Uterus (tissue), 4 donors: ENCODE measurements around the gene WDFY4. TPM values are rescaled to one million over a fixed set of nuclear protein-coding genes. Genes with fewer than 3 reads are reported as not detected.

Experiments used
- DNase-seq, 2 donors: peaks; one replicate each; pipeline ENCODE4 v3.0.0-alpha.2; 2019 to 2020
- H3K27ac ChIP-seq, 2 donors: fragments of 200-600 bp; sonication (generic); 1 replicate in 1 of 2; 2 replicates in 1 of 2; pipeline ENCODE4 v1.5.1; 2016 to 2018
- H3K27me3 ChIP-seq, 2 donors: fragments of 200-600 bp; sonication (generic); one replicate each; pipeline ENCODE4 v1.5.1; 2018 to 2019; ENCODE audit warnings: control low read depth in 1 of 2
- H3K36me3 ChIP-seq, 2 donors: fragments of 200-600 bp; sonication (generic); one replicate each; pipeline ENCODE4 v1.5.1; 2019; ENCODE audit warnings: control low read depth in 1 of 2
- H3K4me1 ChIP-seq, 2 donors: fragments of 200-600 bp; sonication (generic); one replicate each; pipeline ENCODE4 v1.5.1; 2018 to 2019; ENCODE audit warnings: control low read depth in 1 of 2
- H3K4me3 ChIP-seq, 2 donors: fragments of 200-600 bp; sonication (generic); 1 replicate in 1 of 2; 2 replicates in 1 of 2; pipeline ENCODE4 v1.5.1; 2018 to 2019; ENCODE audit warnings: mild to moderate bottlenecking in 1 of 2
- H3K9me3 ChIP-seq, 2 donors: fragments of 200-600 bp; sonication (generic); one replicate each; pipeline ENCODE4 v1.5.1; 2019; ENCODE audit warnings: control low read depth in 1 of 2
- CTCF ChIP-seq, 4 experiments: fragments of 200-600 bp in 2 of 4; fragments of 450-650 bp in 2 of 4; sonication (generic) in 2 of 4; IDR thresholded peaks; one replicate each; pipeline ENCODE4 v1.5.1; 2016 to 2019; ENCODE audit warnings: antibody characterized with exemption in 4 of 4, mild to moderate bottlenecking in 2 of 4, moderate library complexity in 1 of 4
- POLR2A ChIP-seq, 2 donors: fragments of 450-650 bp; IDR thresholded peaks; one replicate each; pipeline ENCODE4 v1.6.1; 2016; ENCODE audit warnings: antibody characterized with exemption in 2 of 2, mild to moderate bottlenecking in 1 of 2, moderate library complexity in 1 of 2
- intact Hi-C: fragments of 100-400 bp; cut with DNase I; formaldehyde crosslinking; loops from one replicate; pipeline ENCODE4 v1.15.1; 2023; ENCODE audit warnings: low total_unique reads
- total RNA-seq, 4 donors: library from RNA; depleted of rRNA in 3 of 4; stranded (reverse); fragments of >200 nt in 3 of 4; gene quantifications; one replicate each; pipeline versions ENCODE4 v1.1.0 to v1.2.4, GENCODE V29; 2014 to 2023
- donor health status: DM: yes; HTN: yes; CAD: no.

The WDFY4 gene
- total RNA-seq, 4 donors from 2014 or later: 0.26 to 5.2 (median 1.2) TPM

GRCh38 chr10:48999346-48999745, 314.7 kb downstream of the WDFY4 start:
- H3K27me3 ChIP-seq: no peaks in the 10 kb centered on the region
- H3K9me3 ChIP-seq: no peaks in the 10 kb centered on the region
- intact Hi-C loops: no loop called here
- TF ChIP-seq CTCF (IDR thresholded peaks at IDR 0.05) (no peak), POLR2A (IDR thresholded peaks at IDR 0.05) (no peak)
- H3K4me3 ChIP-seq: no peak overlapping the region
- no peak overlapping the region for H3K27ac ChIP-seq
- H3K4me1 ChIP-seq: no peaks in the 10 kb centered on the region
- no peaks in the 10 kb centered on the region for H3K36me3 ChIP-seq
- DNase-seq: no peak

GRCh38 chr10:49000437-49001398, 316.0 kb downstream of the WDFY4 start:
- Histone ChIP-seq H3K9me3 (no peaks in the 10 kb centered on the region), H3K4me1 (no peaks in the 10 kb centered on the region), H3K36me3 (no peaks in the 10 kb centered on the region), H3K27ac (no peak overlapping the region), H3K27me3 (no peaks in the 10 kb centered on the region), H3K4me3 (no peak overlapping the region)
- DNase-seq: no peak
- TF ChIP-seq POLR2A (IDR thresholded peaks at IDR 0.05): no peak
- TF ChIP-seq CTCF (IDR thresholded peaks at IDR 0.05): no peak
- intact Hi-C loops: no loop called here

DNA sequence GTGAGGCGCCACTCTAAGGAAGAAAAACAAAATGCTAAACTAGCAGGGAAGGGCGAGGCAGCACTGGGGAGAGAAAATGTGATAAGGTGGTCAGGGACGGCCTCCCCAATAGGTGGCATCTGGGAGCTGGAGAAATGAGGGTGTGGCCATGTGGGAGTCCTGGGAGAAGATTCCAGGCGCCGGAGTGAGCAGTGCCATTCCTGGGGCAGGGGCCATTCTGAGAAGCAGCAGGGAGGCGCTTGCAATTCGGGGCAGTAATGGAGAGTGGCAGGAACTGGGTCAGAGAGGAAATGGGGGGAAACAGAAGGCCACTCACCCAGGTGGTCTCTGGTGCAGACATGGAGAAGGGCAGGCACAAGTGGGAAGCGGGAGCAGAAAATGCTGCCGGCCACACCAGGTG, 316.7 kb downstream of the WDFY4 start:
- H3K27ac ChIP-seq: no peak overlapping the region
- DNase-seq: no peak
- no peaks in the 10 kb centered on the region for H3K4me1 ChIP-seq
- H3K27me3 ChIP-seq: no peaks in the 10 kb centered on the region
- H3K36me3 ChIP-seq: no peaks in the 10 kb centered on the region
- no peak overlapping the region for H3K4me3 ChIP-seq
- intact Hi-C loops: no loop called here
- TF ChIP-seq CTCF (IDR thresholded peaks at IDR 0.05): peak in 1 of 4 experiments; percentile 13
- no peak for TF ChIP-seq POLR2A (IDR thresholded peaks at IDR 0.05)
- no peaks in the 10 kb centered on the region for H3K9me3 ChIP-seq

- intact Hi-C loops: no loop called here
- DNase-seq: no peak
- TF ChIP-seq CTCF (IDR thresholded peaks at IDR 0.05) (no peak), POLR2A (IDR thresholded peaks at IDR 0.05) (no peak)
- Histone ChIP-seq H3K27me3 (no peaks in the 10 kb centered on the region), H3K9me3 (no peaks in the 10 kb centered on the region), H3K4me3 (no peak overlapping the region), H3K36me3 (no peaks in the 10 kb centered on the region), H3K4me1 (no peaks in the 10 kb centered on the region), H3K27ac (peak overlapping the region in 1 of 2 donors; percentile 10)
Measured at GRCh38 chr10:49001870-49002672, 317.4 kb downstream of the WDFY4 start.

DNA sequence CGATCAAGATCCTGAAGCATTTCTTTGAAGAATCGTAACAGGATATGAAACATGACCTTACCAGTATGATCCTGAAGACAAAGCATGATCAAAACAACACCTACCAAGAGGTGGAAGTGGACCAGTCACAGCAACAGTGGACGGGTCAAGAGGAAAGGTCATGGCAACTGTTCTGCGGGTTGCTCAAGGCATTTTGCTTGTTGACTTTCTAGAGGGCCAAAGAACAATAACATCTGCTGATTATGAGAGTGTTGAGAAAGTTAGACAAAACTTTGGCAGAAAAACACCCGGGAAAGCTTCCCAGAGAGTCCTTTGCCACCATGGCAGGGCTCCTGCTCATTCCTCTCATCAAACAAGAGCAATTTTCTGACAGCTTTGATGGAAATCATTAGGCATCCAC, 320.6 kb downstream of the WDFY4 start:
- H3K9me3 ChIP-seq: no peaks in the 10 kb centered on the region
- no peaks in the 10 kb centered on the region for H3K4me1 ChIP-seq
- H3K27me3 ChIP-seq: no peaks in the 10 kb centered on the region
- TF ChIP-seq CTCF (IDR thresholded peaks at IDR 0.05): no peak
- no peak overlapping the region for H3K4me3 ChIP-seq
- no peaks in the 10 kb centered on the region for H3K36me3 ChIP-seq
- intact Hi-C loops: no loop called here
- no peak overlapping the region for H3K27ac ChIP-seq
- DNase-seq: no peak
